SH-SY5Y (cell line): ENCODE data around the gene KIF1B.

Experiments used
- GATA2 ChIP-seq: IDR thresholded peaks from 2 replicates; pipeline ENCODE4 v1.6.1; 2011; ENCODE audit warnings: mild to moderate bottlenecking, low read depth, low read length
- GATA3 ChIP-seq: IDR thresholded peaks from 2 replicates; pipeline ENCODE4 v1.6.1; 2011; ENCODE audit warnings: low read depth, mild to moderate bottlenecking, low read length, moderate library complexity

DNA sequence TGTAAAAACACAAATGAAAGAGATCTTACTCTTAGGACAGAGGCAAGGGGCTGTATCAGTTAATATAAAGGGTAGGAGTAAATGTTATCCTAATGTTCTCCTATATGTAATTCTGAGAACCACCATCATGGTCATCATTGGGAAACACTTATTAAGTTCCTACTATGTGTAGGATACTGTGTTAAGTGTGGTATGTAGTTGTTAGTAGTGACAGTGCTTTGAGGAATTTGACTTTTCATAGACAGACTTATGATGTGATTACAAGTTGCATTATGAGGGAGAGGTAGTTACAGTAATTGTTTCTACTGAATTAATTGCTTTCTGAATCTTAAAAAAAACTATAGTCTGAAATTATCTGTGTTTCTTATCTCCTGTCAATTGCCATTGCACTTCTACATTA, 136.7 kb downstream of the KIF1B start:
- TF ChIP-seq GATA2 (no peak), GATA3 (no peak)
